Muscle of back (tissue), 11 donors: ENCODE results near the gene DPEP2. TPM values are rescaled to one million over a fixed set of nuclear protein-coding genes. Genes with fewer than 3 reads are reported as not detected.
"Not testable (repeated sequence)": the region's sequence is repeated elsewhere in the genome, so short reads cannot be mapped to it uniquely, and the experiment has no call there.

ENCODE experiments used
- DNase-seq, 3 donors: peaks; one replicate each; pipeline versions ENCODE4 v3.0.0 to v3.0.0-alpha.2; 2013
- polyA plus RNA-seq, 10 donors: library from polyadenylated mRNA; unstranded; fragments of 120-200 nt; gene quantifications; one replicate each; pipeline ENCODE4 v1.2.1, GENCODE V29; 2013; ENCODE audit not compliant: insufficient read length in 10 of 10

Gene DPEP2
- polyA plus RNA-seq, 10 donors: 0.63 to 2.5 (median 1.2) TPM

GRCh38 chr16:67976205-67976604, 23.1 kb downstream of the DPEP2 start:
- DNase-seq: no peak

- DNase-seq: no peak
Observed at GRCh38 chr16:67975321-67976105, 23.8 kb downstream of the DPEP2 start.

GRCh38 chr16:67972285-67972684, 27.0 kb downstream of the DPEP2 start:
- not testable (repeated sequence) for DNase-seq

- no peak for DNase-seq
Observed at GRCh38 chr16:67971111-67971510, 28.2 kb downstream of the DPEP2 start.

GRCh38 chr16:67969254-67970039, 29.8 kb downstream of the DPEP2 start:
- peak in 1 of 3 donors; percentile 71 for DNase-seq

GRCh38 chr16:67968400-67969253, 30.7 kb downstream of the DPEP2 start, which contains the start of gene SLC12A4:
SLC12A4 (minus strand) TSS chr16:67968637; CDS start chr16:67968553, 84 bp downstream.
- peak; percentile 88 to 96 (median 93) for DNase-seq

GRCh38 chr16:67967958-67968399, 31.3 kb downstream of the DPEP2 start:
- peak in 2 of 3 donors; percentile 64 to 82 for DNase-seq

- peak in 1 of 3 donors; percentile 42 for DNase-seq
Observed at GRCh38 chr16:67967183-67967957, 31.9 kb downstream of the DPEP2 start.

GRCh38 chr16:67966549-67967182, 32.6 kb downstream of the DPEP2 start:
- no peak for DNase-seq

- no peak for DNase-seq
Observed at GRCh38 chr16:67965668-67966548, 33.4 kb downstream of the DPEP2 start.

GRCh38 chr16:67964477-67965131, 34.7 kb downstream of the DPEP2 start:
- no peak for DNase-seq

GRCh38 chr16:67963662-67964321, 35.5 kb downstream of the DPEP2 start:
- DNase-seq: peak in 1 of 3 donors; percentile 32

GRCh38 chr16:67963292-67963661, 36.0 kb downstream of the DPEP2 start:
- peak in 1 of 3 donors; percentile 29 for DNase-seq

GRCh38 chr16:67962135-67962534, 37.1 kb downstream of the DPEP2 start:
- DNase-seq: no peak

GRCh38 chr16:67961551-67961957, 37.7 kb downstream of the DPEP2 start:
- peak in 1 of 3 donors; percentile 11 for DNase-seq

- peak in 1 of 3 donors; percentile 45 for DNase-seq
Observed at GRCh38 chr16:67959536-67960329, 39.6 kb downstream of the DPEP2 start.

GRCh38 chr16:67957622-67958021, 41.7 kb downstream of the DPEP2 start:
- peak in 1 of 3 donors; percentile 2 for DNase-seq
